ENCODE data around the gene METTL21C.

METTL21C gene

GRCh38 chr13:102697929-102698648 lies 3.2 kb upstream of the METTL21C start:
- no peak for DNase-seq (ENCODE audit: low read depth in 2 of 2)

- DNase-seq (ENCODE audit: low read depth in 2 of 2) = no peak
Measured at GRCh38 chr13:102697264-102697663, 2.4 kb upstream of the METTL21C start.

GRCh38 chr13:102696465-102696864 lies 1.6 kb upstream of the METTL21C start:
- no peak for DNase-seq (ENCODE audit: low read depth in 2 of 2)

- no peak for DNase-seq (ENCODE audit: low read depth in 2 of 2)
Measured at GRCh38 chr13:102693776-102694175, 1.1 kb downstream of the METTL21C start.

- no peak for DNase-seq (ENCODE audit: low read depth in 2 of 2)
Measured at GRCh38 chr13:102693250-102693649, 1.6 kb downstream of the METTL21C start.

- no peak for DNase-seq (ENCODE audit: low read depth in 2 of 2)
Measured at GRCh38 chr13:102692491-102692826, 2.4 kb downstream of the METTL21C start.

GRCh38 chr13:102690883-102691282 lies 4.0 kb downstream of the METTL21C start:
- no peak for DNase-seq (ENCODE audit: low read depth in 2 of 2)

- DNase-seq (ENCODE audit: low read depth in 2 of 2) = no peak
Measured at GRCh38 chr13:102688306-102688973, 6.4 kb downstream of the METTL21C start.

- DNase-seq (ENCODE audit: low read depth in 2 of 2) = no peak
Measured at GRCh38 chr13:102687520-102687919, 7.3 kb downstream of the METTL21C start.

- no peak for DNase-seq (ENCODE audit: low read depth in 2 of 2)
Measured at GRCh38 chr13:102686024-102686423, 8.8 kb downstream of the METTL21C start.

GRCh38 chr13:102683637-102684036 lies 11.2 kb downstream of the METTL21C start:
- no peak for DNase-seq (ENCODE audit: low read depth in 2 of 2)

- DNase-seq (ENCODE audit: low read depth in 2 of 2) = no peak
Measured at GRCh38 chr13:102682727-102683126, 12.1 kb downstream of the METTL21C start.

GRCh38 chr13:102682211-102682610 lies 12.6 kb downstream of the METTL21C start:
- DNase-seq (ENCODE audit: low read depth in 2 of 2) = no peak

GRCh38 chr13:102680842-102681740 lies 13.8 kb downstream of the METTL21C start:
- DNase-seq (ENCODE audit: low read depth in 2 of 2) = no peak

GRCh38 chr13:102680133-102680717 lies 14.6 kb downstream of the METTL21C start:
- no peak for DNase-seq (ENCODE audit: low read depth in 2 of 2)

GRCh38 chr13:102679449-102680132 lies 15.3 kb downstream of the METTL21C start:
- DNase-seq (ENCODE audit: low read depth in 2 of 2) = no peak

- DNase-seq (ENCODE audit: low read depth in 2 of 2) = no peak
Measured at GRCh38 chr13:102678339-102679107, 16.3 kb downstream of the METTL21C start.

GRCh38 chr13:102677122-102677521 lies 17.7 kb downstream of the METTL21C start:
- no peak for DNase-seq (ENCODE audit: low read depth in 2 of 2)

GRCh38 chr13:102675115-102675514 lies 19.7 kb downstream of the METTL21C start:
- DNase-seq (ENCODE audit: low read depth in 2 of 2) = no peak

GRCh38 chr13:102670130-102670529 lies 24.7 kb downstream of the METTL21C start:
- no peak for DNase-seq (ENCODE audit: low read depth in 2 of 2)

GRCh38 chr13:102667911-102668310 lies 26.9 kb downstream of the METTL21C start:
- no peak for DNase-seq (ENCODE audit: low read depth in 2 of 2)

Measured in stimulated activated CD4-positive, alpha-beta T cell treated with anti-CD3 and anti-CD28 coated beads, Interleukin-15, amount 100 ng/mL, for 48 hours (primary cell).